Measurements from ENCODE around the gene EXOC6B. TPM values are rescaled to one million over a fixed set of nuclear protein-coding genes. Genes with fewer than 3 reads are reported as not detected.

Gene EXOC6B
- total and polyA plus RNA-seq, 2 of the 8 experiments (the other 6 are each of a cell fraction or from before 2014, with no cell fraction given), result 13.5 to 33.0 TPM

DNA sequence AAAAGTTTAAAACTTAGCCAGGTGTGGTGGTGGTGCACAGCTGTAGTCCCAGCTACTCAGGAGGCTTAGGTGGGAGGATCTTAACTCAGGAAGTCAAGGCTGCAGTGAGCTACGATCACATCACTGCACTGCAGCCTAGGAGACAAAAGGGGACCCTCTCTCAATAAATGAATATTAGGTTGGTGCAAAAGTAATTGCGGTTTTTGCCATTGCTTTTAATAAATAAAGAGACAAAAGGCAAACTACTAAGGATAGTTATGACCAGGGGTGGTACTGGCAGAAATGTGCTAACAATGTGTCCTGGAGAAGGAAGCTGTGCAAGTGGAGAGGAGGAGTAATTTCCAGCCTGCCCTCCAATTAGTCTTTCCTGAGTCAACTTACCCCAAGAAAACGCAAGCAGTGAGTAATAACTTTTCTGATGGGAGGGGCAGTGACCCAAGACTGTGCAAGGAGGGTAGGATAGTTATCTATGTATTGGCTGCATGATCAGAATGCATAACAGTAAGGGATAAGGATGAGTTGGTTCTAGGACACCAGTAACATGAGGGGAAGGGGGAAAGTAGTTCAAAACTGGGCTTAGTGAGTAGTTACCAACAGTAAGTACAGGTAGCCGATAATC lies 1.5 kb downstream of the EXOC6B start:
- FAIRE-seq, result no peak
- Histone ChIP-seq H2AFZ (ENCODE audit: low read length) (no peak overlapping the region), H3K4me3 (ENCODE audit: extremely low read depth in 1 of 4, insufficient read depth in 2 of 4, low read depth in 3 of 4, low read length in 4 of 4) (peak overlapping the region; percentile 74 to 94 (median 88)), H3K27ac (ENCODE audit: low read depth, low read length) (no peak overlapping the region), H3K14ac (ENCODE audit: insufficient read length) (no peak overlapping the region), H3K18ac (ENCODE audit: extremely low read depth, low read length) (no peak overlapping the region), H3K36me3 (ENCODE audit: control insufficient read depth in 2 of 4, insufficient read depth in 4 of 4, low read length in 3 of 4) (no peaks in the 10 kb centered on the region), H3K56ac (replicated peaks; ENCODE audit: insufficient read length, low read depth, low read length) (no peak overlapping the region), H3K27me3 (replicated peaks in 1 of 4; ENCODE audit: control insufficient read depth in 3 of 4, extremely low read depth in 1 of 4, insufficient read depth in 3 of 4, low read length in 3 of 4) (no peaks in the 10 kb centered on the region), H2BK120ac (replicated peaks; ENCODE audit: low read depth, low read length) (no peak overlapping the region), H2AK5ac (ENCODE audit: low read depth, low read length) (no peak overlapping the region), H2BK12ac (ENCODE audit: low read depth, low read length) (no peak overlapping the region; the same call in 1 of the 2 replicates), H2BK15ac (ENCODE audit: low read length) (no peak overlapping the region), H2BK5ac (ENCODE audit: low read depth, low read length) (no peak overlapping the region), H3K23ac (ENCODE audit: insufficient read length) (no peak overlapping the region), H2BK20ac (ENCODE audit: low read length) (no peak overlapping the region), H3K4ac (replicated peaks; ENCODE audit: insufficient read length, low read depth, low read length) (peak overlapping the region; percentile 50), H4K20me1 (replicated peaks in 1 of 2; ENCODE audit: control insufficient read depth in 1 of 2, insufficient read depth in 2 of 2, low read length in 2 of 2) (peaks cover 0 to 1% of the 10 kb centered on the region in 2 experiments), H3K9ac (replicated peaks in 1 of 4; ENCODE audit: extremely low read depth in 1 of 4, low read depth in 3 of 4, low read length in 3 of 4) (0 out of 7 replicates have a peak overlapping the region, but pooled peaks of 2 of the 4 experiments have one; percentile 2 to 91), H4K5ac (ENCODE audit: insufficient read length, low read depth, low read length) (peak overlapping the region; percentile 4), H3K4me2 (ENCODE audit: insufficient read depth in 1 of 2, low read depth in 2 of 2, low read length in 2 of 2) (peak overlapping the region; percentile 78 to 85), H3K4me1 (replicated peaks in 1 of 4; ENCODE audit: control insufficient read depth in 3 of 4, insufficient read depth in 4 of 4, low read length in 3 of 4) (peaks cover 0 to 6% (median 6%) of the 10 kb centered on the region in 4 experiments; a peak in 3 of 7 replicates), H4K91ac (replicated peaks; ENCODE audit: insufficient read length, low read length) (no peak overlapping the region), H3K23me2 (ENCODE audit: low read depth, low read length) (peaks cover 6% of the 10 kb centered on the region), H3K9me3 (ENCODE audit: insufficient read depth in 2 of 2, low read depth in 1 of 2, low read length in 1 of 2) (no peaks in the 10 kb centered on the region), H3K79me2 (ENCODE audit: control insufficient read depth in 1 of 2, insufficient read depth in 2 of 2, low read length in 2 of 2) (peaks cover 0 to 32% of the 10 kb centered on the region in 2 experiments; a peak in 2 of 4 replicates), H3K79me1 (ENCODE audit: low read depth, low read length) (no peaks in the 10 kb centered on the region), H4K8ac (ENCODE audit: extremely low read depth, insufficient read depth, low read length) (no peak overlapping the region)
- POLR2A ChIA-PET (ENCODE audit: partially characterized antibody), result interaction anchor here (0.5 to 1.5 kb wide), 5 partner anchors 8 to 343 kb away, joined by 3 to 8 read pairs (median 3); no protein-coding TSS in a partner anchor
- DNase-seq (ENCODE audit: low read depth in 1 of 2, low spot score in 2 of 2), result no peak
- CTCF ChIA-PET (ENCODE audit: partially characterized antibody), result interaction anchor here (0.5 to 1.5 kb wide), 7 partner anchors 9 to 52 kb away, joined by 3 to 8 read pairs (median 4); no protein-coding TSS in a partner anchor
- WGBS, 2 experiments (ENCODE audit: extremely low coverage in 1 of 2, insufficient coverage in 1 of 2, insufficient read length in 1 of 2, insufficient replicate concordance in 2 of 2, low coverage in 1 of 2, low lambda C conversion rate in 2 of 2, missing lambda C conversion rate in 1 of 2), result 86% methylated on average over 4 of the region's 4 CpGs; no CpG with 5 or more reads in 1 of the 2 experiments
- no peak for TF ChIP-seq POLR2AphosphoS5 (IDR thresholded peaks at IDR 0.05; ENCODE audit: low read depth, low read length)
- TF ChIP-seq SUZ12 (IDR thresholded peaks at IDR 0.05; ENCODE audit: low read length), result no peak
- TF ChIP-seq, protein P1, sequence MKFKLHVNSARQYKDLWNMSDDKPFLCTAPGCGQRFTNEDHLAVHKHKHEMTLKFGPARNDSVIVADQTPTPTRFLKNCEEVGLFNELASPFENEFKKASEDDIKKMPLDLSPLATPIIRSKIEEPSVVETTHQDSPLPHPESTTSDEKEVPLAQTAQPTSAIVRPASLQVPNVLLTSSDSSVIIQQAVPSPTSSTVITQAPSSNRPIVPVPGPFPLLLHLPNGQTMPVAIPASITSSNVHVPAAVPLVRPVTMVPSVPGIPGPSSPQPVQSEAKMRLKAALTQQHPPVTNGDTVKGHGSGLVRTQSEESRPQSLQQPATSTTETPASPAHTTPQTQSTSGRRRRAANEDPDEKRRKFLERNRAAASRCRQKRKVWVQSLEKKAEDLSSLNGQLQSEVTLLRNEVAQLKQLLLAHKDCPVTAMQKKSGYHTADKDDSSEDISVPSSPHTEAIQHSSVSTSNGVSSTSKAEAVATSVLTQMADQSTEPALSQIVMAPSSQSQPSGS (IDR thresholded peaks at IDR 0.05; ENCODE audit: low read length), result no peak
- TF ChIP-seq BCL11A (IDR thresholded peaks at IDR 0.05; ENCODE audit: low read depth in 2 of 2, low read length in 2 of 2), result no peak
- TF ChIP-seq SIRT6 (IDR thresholded peaks at IDR 0.05; ENCODE audit: low read length), result no peak
- no peak for TF ChIP-seq CHD1 (IDR thresholded peaks at IDR 0.05; ENCODE audit: low read depth, low read length)
- TF ChIP-seq NRF1 (IDR thresholded peaks at IDR 0.05; ENCODE audit: low read depth, low read length), result no peak
- no peak for TF ChIP-seq RBBP5 (IDR thresholded peaks at IDR 0.05; ENCODE audit: borderline replicate concordance, low read depth, low read length)
- TF ChIP-seq CHD2 (IDR thresholded peaks at IDR 0.05; ENCODE audit: low read length), result no peak
- no peak for TF ChIP-seq POLR2A (IDR thresholded peaks at IDR 0.05; ENCODE audit: control extremely low read depth in 1 of 2, low read depth in 2 of 2, low read length in 2 of 2)
- no peak for TF ChIP-seq TAF7 (optimal IDR thresholded peaks at IDR 0.05; ENCODE audit: borderline replicate concordance, low read depth, low read length)
- TF ChIP-seq NANOG (IDR thresholded peaks at IDR 0.05; ENCODE audit: insufficient read depth, low read depth, low read length, poor library complexity, severe bottlenecking), result no peak
